Ovary (tissue), 3 donors: Measurements from ENCODE around the gene IRF8.

Experiments used
- CTCF ChIP-seq, 3 donors: fragments of 450-650 bp in 2 of 3; fragments of 200-600 bp in 1 of 3; IDR thresholded peaks; one replicate each; pipeline versions ENCODE4 v1.5.1 to v1.8.0; 2016 to 2022; ENCODE audit warnings: antibody characterized with exemption in 3 of 3, mild to moderate bottlenecking in 1 of 3
- EP300 ChIP-seq: sonication (generic); formaldehyde crosslinking; IDR thresholded peaks from one replicate; pipeline ENCODE4 v1.6.1; 2017; ENCODE audit warnings: antibody characterized with exemption
- POLR2A ChIP-seq: fragments of 450-650 bp; IDR thresholded peaks from one replicate; pipeline ENCODE4 v1.6.1; 2017; ENCODE audit warnings: antibody characterized with exemption, mild to moderate bottlenecking, moderate library complexity
- donor health status: DM: no; HTN: no; CAD: no.

- TF ChIP-seq POLR2A (no peak), CTCF (IDR thresholded peaks at IDR 0.05) (no peak), EP300 (no peak)
Measured at GRCh38 chr16:85943711-85944110, 44.7 kb downstream of the IRF8 start.
